ENCODE results near the gene TPCN2.

The TPCN2 gene

GRCh38 chr11:69034123-69034867, 14.4 kb upstream of the TPCN2 start:
- H3K4me3 ChIP-seq (ENCODE audit: low read depth, low read length) = no peak overlapping the region
- TF ChIP-seq, protein P1, sequence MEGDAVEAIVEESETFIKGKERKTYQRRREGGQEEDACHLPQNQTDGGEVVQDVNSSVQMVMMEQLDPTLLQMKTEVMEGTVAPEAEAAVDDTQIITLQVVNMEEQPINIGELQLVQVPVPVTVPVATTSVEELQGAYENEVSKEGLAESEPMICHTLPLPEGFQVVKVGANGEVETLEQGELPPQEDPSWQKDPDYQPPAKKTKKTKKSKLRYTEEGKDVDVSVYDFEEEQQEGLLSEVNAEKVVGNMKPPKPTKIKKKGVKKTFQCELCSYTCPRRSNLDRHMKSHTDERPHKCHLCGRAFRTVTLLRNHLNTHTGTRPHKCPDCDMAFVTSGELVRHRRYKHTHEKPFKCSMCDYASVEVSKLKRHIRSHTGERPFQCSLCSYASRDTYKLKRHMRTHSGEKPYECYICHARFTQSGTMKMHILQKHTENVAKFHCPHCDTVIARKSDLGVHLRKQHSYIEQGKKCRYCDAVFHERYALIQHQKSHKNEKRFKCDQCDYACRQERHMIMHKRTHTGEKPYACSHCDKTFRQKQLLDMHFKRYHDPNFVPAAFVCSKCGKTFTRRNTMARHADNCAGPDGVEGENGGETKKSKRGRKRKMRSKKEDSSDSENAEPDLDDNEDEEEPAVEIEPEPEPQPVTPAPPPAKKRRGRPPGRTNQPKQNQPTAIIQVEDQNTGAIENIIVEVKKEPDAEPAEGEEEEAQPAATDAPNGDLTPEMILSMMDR (IDR thresholded peaks at IDR 0.05; ENCODE audit: low read depth, low read length) = no peak

GRCh38 chr11:69035150-69035945, 13.4 kb upstream of the TPCN2 start:
- no peak overlapping the region for H3K4me3 ChIP-seq (ENCODE audit: low read depth, low read length)
- TF ChIP-seq, protein P1 (IDR thresholded peaks at IDR 0.05; ENCODE audit: low read depth, low read length) = no peak

DNA sequence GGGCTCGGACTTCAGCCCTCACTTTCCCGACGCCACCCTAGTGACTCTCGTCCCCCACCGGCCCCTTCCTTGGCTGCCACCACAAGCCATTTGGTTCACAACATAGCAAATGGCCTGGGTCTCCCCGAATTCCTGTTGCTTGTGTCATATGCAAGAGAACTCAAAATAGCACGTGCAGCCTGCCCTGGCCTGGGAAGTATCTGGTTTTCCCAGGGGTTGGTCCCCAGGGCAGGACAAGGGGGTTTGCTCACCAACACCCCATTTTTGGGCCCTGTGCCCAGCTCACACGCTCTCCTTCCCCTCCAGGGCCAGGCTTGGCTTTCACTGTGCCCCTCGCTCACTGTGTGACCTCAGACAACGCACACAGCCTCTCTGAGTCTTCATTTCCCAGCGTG, 12.8 kb upstream of the TPCN2 start:
- TF ChIP-seq, protein P1 (IDR thresholded peaks at IDR 0.05; ENCODE audit: low read depth, low read length) = no peak
- no peak overlapping the region for H3K4me3 ChIP-seq (ENCODE audit: low read depth, low read length)

DNA sequence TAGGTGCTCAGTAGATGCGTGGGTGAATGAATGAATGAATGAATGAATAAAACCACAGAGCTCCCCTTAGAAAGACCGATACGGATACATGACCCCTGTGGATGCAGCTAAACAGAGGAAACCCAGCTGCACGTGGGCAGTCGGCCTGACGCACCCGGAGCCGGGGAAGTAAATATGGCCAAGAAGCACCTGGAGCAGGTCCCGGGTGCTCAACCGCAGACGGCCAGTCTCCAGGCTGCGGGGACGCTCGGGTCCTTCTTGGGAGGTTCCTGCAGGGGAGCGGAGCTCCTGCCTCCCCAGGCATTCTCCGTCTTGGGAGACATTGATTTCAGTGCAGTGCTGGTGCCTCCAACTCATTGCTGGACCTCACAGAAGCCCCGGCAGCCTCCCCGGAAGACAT, 11.7 kb upstream of the TPCN2 start:
- TF ChIP-seq, protein P1 (IDR thresholded peaks at IDR 0.05; ENCODE audit: low read depth, low read length) = no peak
- H3K4me3 ChIP-seq (ENCODE audit: low read depth, low read length) = no peak overlapping the region

DNA sequence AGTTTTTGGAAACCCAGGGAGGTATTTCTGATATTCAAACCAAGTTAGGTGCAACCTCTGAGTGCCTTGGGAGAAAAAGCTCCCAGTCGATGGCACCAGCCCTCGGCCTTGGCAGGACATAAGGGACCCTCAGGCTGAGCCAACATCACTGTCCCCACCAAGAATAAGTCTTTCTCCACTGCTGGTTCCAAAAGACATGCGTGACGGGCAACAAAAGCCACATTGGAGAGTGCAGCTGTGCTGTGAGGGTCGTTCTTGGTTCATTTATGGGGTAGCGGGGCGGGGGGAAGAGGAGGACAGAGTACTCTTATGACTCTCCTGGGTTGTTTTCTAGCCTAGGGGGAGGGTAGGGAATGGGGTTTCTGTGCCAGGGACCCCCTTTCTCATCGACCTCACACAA, 11.2 kb upstream of the TPCN2 start:
- TF ChIP-seq, protein P1 (IDR thresholded peaks at IDR 0.05; ENCODE audit: low read depth, low read length) = no peak
- H3K4me3 ChIP-seq (ENCODE audit: low read depth, low read length) = no peak overlapping the region

DNA sequence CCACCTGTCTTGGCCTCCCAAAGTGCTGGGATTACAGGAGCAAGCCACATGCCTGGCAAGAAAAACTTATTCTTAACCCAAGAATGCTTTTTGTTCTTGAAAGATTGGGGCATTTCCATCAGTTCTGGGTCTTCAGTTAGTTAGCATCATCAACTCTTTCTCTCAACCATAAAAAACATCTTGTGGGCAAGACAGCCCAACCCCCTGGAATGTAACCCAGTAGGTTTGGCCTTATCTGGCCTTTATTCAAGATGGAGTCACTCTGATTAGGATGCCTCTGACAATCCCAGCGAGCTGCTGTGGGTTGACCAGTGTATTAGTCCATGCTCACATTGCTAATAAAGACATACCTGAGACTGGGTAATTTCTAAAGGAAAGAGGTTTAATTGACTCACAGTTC, 9.2 kb upstream of the TPCN2 start:
- TF ChIP-seq, protein P1 (IDR thresholded peaks at IDR 0.05; ENCODE audit: low read depth, low read length) = no peak

GRCh38 chr11:69040051-69040450, 8.7 kb upstream of the TPCN2 start:
- TF ChIP-seq, protein P1 (IDR thresholded peaks at IDR 0.05; ENCODE audit: low read depth, low read length) = no peak
- no peak overlapping the region for H3K4me3 ChIP-seq (ENCODE audit: low read depth, low read length)

More for the DNA sequence above, 9.2 kb upstream of the TPCN2 start:
- H3K4me3 ChIP-seq (ENCODE audit: low read depth, low read length) = no peak overlapping the region

Measured in WI38 (cell line).